GM12878 (cell line): ENCODE measurements around the gene SLC4A8.

Experiments used
- CREM ChIP-seq: IDR thresholded peaks from 2 replicates; pipeline ENCODE4 v1.6.1; 2014; ENCODE audit warnings: antibody characterized with exemption, low read depth
- TF ChIP-seq, protein P1 (sequence below): IDR thresholded peaks from 2 replicates; pipeline ENCODE4 v1.6.1; 2011; ENCODE audit warnings: low read depth, mild to moderate bottlenecking, low read length, moderate library complexity, borderline replicate concordance; ENCODE audit errors: extremely low read depth

GRCh38 chr12:51428256-51428655, 3.6 kb downstream of the SLC4A8 start:
- TF ChIP-seq CREM = no peak
- TF ChIP-seq, protein P1, sequence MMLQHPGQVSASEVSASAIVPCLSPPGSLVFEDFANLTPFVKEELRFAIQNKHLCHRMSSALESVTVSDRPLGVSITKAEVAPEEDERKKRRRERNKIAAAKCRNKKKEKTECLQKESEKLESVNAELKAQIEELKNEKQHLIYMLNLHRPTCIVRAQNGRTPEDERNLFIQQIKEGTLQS = no peak
